HG02798 (cell line): ENCODE measurements around the gene FTO.
A peak's percentile ranks its signal among the peaks of the same experiment; 100 is the strongest.
"Not testable (repeated sequence)": the region's sequence is repeated elsewhere in the genome, so short reads cannot be mapped to it uniquely, and the experiment has no call there.

ENCODE experiments used
- ATAC-seq: cut with Tn5 transposase; IDR thresholded peaks from one replicate; pipeline ENCODE4 v1.9.1; 2021; ENCODE audit warnings: mild to moderate bottlenecking; ENCODE audit not compliant: unreplicated experiment, poor library complexity

The FTO gene

GRCh38 chr16:53703590-53704444 is at the start of gene FTO, which contains the start of gene RPGRIP1L:
TSS of gene FTO (plus strand) at chr16:53704156.
TSS of gene RPGRIP1L (minus strand) at chr16:53703859. CDS start at chr16:53700723, 3,136 bp downstream.
- ATAC-seq: peak; percentile 99

GRCh38 chr16:53654946-53655345 is 49.0 kb upstream of the FTO start:
- no peak for ATAC-seq

GRCh38 chr16:53662072-53662471 is 41.9 kb upstream of the FTO start:
- ATAC-seq: no peak

DNA sequence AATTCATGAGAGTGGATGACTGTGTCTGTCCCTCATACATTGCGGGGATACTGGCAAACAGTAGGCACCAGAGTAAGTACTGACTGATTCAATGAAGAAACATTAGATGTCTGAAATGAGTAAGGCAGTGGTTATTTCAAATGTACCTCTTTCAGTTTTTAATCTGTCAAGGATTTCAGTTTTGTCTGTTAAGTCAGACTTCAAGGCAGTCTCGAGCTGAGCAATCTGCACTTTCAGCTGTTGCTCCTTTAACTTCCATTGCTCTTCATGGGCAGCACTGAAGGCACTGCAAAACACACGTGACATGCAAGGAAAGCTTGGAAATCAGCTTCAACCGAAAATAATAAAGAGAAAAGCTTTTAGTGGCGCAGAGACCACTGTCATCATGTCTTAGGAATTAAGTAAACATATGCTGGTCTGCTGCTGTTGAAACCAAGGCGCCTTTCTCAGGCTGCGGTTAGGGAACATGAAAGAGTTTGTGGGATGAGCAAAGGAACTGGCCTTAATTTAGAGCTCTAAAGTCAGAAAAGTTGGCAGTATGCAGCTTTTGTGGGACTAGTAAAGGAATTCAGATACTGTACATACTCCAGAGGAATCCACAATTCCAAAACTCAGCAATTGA is 39.1 kb upstream of the FTO start:
- ATAC-seq: peak; percentile 71

DNA sequence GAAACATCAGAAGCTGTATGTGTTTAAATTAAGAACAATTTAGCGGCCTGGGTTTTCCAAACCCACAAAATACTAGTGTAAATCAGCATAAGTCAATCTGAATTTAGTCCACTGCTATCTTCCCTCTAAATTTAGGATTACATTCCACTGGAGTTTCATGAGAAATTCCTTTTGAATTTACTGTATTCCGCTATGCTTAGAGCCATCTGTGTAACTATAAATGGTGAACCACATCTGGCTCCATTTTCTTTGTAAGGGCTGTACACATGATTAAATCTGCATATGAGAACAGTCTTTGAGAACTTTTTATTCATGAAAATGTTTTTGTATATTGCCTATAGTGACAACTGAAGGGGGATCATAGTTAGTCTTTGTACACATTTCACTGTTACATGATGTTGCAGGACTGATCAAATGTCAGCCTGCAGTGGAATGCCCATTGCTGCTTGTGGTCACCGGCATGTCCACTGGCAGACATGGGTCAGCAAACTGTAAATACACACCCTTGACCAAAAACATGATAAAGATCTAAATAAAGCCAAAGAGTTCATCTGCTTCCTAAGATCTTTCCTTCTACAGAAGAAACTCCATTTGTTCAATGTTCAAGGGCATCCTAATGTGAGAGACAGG is 37.1 kb upstream of the FTO start:
- no peak for ATAC-seq

DNA sequence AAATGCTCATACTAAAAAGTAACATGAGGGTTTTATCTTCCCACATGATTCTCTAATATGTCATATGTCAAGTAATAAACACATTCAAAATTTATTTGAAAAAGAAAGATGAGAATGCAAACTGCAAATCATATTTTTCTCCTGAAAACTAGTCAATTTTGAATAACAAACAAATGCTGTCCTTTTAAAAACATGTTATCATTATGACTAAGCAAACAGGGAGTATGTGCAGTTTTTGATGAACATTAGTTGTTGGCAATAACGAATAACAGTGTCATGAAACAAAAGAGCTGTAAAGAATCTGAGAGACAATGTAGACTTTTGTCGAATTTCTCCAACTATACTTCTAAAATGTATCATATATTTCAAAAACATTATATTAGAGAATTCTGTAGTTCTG is 35.1 kb upstream of the FTO start:
- ATAC-seq: no peak

DNA sequence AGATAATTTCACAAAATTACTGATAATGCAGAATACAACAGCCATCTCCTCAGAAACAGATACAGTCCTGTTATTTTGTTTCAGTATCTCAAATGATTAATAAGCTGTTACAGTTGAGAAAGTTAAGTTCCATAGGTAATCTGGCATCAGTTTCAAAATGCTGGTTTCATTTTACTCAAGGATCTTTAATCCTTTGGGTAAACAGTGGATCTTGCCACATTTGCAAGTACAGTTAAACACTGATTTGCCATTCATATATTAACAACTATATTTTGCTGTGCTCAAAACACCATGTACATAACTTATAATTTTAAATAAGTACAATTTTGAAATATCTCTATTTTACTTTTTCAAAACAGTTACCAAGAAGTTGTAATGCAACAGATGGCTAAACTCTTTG is 31.5 kb upstream of the FTO start:
- ATAC-seq: no peak

DNA sequence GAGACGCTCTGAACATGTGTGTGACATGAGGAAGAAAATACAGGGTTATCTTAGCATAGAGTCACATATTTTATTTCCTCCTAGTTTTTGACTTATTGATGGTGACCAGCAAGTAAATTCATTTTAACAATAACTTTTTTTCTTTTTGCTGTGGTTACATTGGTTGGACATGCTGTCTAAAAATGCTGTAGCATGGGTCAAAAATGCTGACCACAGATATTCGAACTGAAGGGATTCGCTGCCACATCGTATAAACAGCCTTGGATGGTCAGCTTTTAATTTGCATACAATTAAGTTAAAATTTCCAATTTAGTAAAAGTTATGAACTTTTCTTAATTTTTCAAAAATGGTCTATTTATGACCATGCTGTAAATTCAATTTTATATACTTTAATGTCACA is 30.8 kb upstream of the FTO start:
- no peak for ATAC-seq

GRCh38 chr16:53678155-53678554 is 25.8 kb upstream of the FTO start:
- no peak for ATAC-seq

- no peak for ATAC-seq
These were observed 25.1 kb upstream of the FTO start for GRCh38 chr16:53678756-53679343.

GRCh38 chr16:53680756-53681155 is 23.2 kb upstream of the FTO start:
- ATAC-seq: no peak

- no peak for ATAC-seq
These were observed 22.6 kb upstream of the FTO start for GRCh38 chr16:53681354-53681753.

GRCh38 chr16:53685334-53685733 is 18.6 kb upstream of the FTO start:
- ATAC-seq: not testable (repeated sequence)

GRCh38 chr16:53686710-53687109 is 17.2 kb upstream of the FTO start:
- no peak for ATAC-seq

GRCh38 chr16:53689636-53690035 is 14.3 kb upstream of the FTO start:
- no peak for ATAC-seq

DNA sequence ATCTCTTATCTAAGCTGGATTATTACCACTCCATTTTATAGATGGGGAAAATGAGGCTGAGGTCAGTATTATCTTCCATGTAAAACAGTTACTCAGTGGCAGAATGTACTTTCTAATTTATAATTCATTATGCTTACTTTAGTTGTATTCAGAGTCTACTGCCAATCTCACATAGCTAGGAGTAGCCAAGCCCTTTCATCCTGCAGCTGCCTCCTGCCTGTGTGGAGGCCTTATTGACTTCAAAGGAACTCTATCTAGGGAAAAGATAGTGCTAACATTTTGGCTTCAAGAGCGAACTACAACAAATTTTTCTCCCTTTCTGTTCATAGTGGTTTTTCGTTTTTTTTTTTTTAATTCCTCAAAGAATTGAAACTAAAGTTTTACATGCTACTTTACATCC is 13.2 kb upstream of the FTO start:
- ATAC-seq: no peak

DNA sequence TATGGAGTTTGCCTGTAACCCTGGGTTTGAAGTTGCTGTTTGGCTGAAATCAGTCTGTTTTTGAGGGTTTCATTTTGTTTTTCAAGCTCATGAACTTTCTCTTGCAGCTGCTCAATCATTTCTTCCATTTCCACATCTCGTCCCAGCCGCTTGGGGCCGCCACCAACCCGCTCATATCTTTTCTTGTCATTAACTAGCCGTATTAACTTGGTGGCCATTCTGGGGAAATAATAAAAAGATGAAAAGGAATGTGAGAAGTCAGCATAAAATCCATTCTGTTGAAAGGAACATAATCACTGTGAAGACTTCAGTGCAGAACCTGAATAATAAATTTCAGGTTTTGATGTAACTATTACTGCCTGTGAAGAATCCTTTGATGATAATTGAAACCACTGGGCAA is 11.8 kb upstream of the FTO start:
- ATAC-seq: no peak

GRCh38 chr16:53693320-53693719 is 10.6 kb upstream of the FTO start:
- ATAC-seq: no peak

- no peak for ATAC-seq
These were observed 8.9 kb upstream of the FTO start for GRCh38 chr16:53695070-53695469.

DNA sequence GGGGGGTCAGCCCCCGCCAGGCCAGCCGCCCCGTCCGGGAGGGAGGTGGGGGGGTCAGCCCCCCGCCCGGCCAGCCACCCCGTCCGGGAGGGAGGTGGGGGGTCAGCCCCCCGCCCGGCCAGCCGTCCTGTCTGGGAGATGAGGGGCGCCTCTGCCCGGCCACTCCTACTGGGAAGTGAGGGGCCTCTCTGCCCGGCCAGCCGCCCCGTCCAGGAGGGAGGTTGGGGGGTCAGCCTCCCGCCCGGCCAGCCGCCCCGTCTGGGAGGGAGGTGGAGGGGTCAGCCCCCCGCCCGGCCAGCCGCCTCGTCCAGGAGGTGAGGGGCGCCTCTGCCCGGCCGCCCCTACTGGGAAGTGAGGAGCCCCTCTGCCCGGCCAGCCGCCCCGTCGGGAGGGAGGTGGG is 5.7 kb upstream of the FTO start:
- ATAC-seq: not testable (repeated sequence)

DNA sequence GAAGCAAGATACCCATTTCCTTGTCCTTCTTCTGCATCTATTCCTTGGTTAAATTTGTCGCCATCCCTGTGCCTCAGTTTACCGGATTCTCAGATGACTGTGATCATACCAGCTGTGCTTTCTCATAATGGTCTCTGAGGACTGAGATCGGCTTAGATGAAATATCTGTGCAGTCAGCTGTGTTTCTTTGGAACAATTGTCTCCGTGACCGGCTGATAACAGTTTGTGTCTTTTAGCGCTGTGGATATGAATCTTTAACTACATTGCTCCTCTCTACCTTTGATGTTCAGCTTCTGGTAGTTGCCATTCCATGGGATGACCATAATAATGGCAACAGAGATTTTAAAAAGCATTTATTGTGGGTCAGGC is 473 bp downstream of the FTO start:
- no peak for ATAC-seq
